ENCODE measurements around the gene PRXL2A.

- peak; percentile 59; the same call in 1 of the 2 replicates for TF ChIP-seq POLR2AphosphoS5 (IDR thresholded peaks at IDR 0.05; ENCODE audit: low read depth, low read length)
- no peak for TF ChIP-seq REST (IDR thresholded peaks at IDR 0.05; ENCODE audit: insufficient read depth in 1 of 2, low read depth in 2 of 2, low read length in 2 of 2)
- TF ChIP-seq TAF1 (IDR thresholded peaks at IDR 0.05; ENCODE audit: borderline replicate concordance, insufficient read depth, low read length) = no peak
- no peak for TF ChIP-seq SIN3A (IDR thresholded peaks at IDR 0.05; ENCODE audit: borderline replicate concordance, insufficient read depth, low read length)
These were observed 45.6 kb downstream of the PRXL2A start, which contains the start of gene TSPAN14 for GRCh38 chr10:80453842-80454512.
